Measurements from ENCODE around the gene DOK4.
"Not testable (repeated sequence)": the region's sequence is repeated elsewhere in the genome, so short reads cannot be mapped to it uniquely, and the experiment has no call there.

The DOK4 gene

DNA sequence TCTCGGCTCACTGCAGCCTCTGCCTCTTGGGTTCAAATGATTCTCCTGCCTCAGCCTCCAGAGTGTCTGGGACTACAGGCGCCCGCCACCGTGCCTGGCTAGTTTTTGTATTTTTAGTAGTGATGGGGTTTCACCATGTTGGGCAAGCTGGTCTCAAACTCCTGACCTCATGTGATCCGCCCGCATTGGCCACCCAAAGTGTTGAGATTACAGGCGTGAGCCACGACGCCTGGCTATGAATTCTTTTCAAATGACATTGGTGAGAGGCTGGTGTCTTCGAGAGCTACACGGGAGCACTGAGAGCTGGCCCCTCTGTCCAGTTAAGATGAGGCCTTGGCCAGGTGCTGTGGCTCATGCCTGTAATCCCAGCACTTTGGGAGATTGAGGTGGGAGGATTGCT, 13.6 kb upstream of the DOK4 start:
- not testable (repeated sequence) for H3K4me3 ChIP-seq (ENCODE audit: low read depth, low read length); H3K27me3 ChIP-seq (ENCODE audit: control insufficient read depth, insufficient read depth, low read length); H3K27ac ChIP-seq (ENCODE audit: low read depth, low read length); H3K9me3 ChIP-seq (ENCODE audit: control insufficient read depth, insufficient read depth, low read depth, low read length); H3K36me3 ChIP-seq (ENCODE audit: control insufficient read depth, insufficient read depth, low read length); H3K9ac ChIP-seq (ENCODE audit: low read length)
- peaks cover 17% of the 10 kb centered on the region; the same call in 1 of the 2 replicates for H3K4me1 ChIP-seq (ENCODE audit: control insufficient read depth, insufficient read depth, low read length)

DNA sequence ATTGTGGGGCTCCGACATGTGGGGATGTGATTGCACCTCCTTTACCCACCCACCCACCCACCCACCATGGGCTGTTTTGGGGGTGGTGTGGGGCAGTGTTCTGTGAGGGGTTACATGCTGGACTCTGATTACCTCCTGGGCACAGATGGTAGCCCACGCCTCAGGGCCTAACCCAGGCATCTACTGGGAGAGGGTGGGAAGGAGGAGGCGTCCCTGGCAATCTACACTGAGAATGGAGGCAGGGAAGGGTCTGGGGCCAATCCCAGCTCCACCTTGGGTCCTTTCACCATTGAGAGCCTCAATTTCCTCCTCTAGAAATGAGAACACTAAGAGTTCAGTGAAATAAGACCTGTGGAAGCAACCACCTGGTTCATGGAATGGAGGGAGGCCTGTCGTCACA, 11.7 kb upstream of the DOK4 start:
- Histone ChIP-seq H3K4me3 (ENCODE audit: low read depth, low read length) (no peak overlapping the region), H3K4me1 (ENCODE audit: control insufficient read depth, insufficient read depth, low read length) (peaks cover 9% of the 10 kb centered on the region; the same call in 1 of the 2 replicates), H3K27me3 (ENCODE audit: control insufficient read depth, insufficient read depth, low read length) (no peaks in the 10 kb centered on the region), H3K9ac (ENCODE audit: low read length) (no peak overlapping the region), H3K36me3 (ENCODE audit: control insufficient read depth, insufficient read depth, low read length) (no peaks in the 10 kb centered on the region), H3K9me3 (ENCODE audit: control insufficient read depth, insufficient read depth, low read depth, low read length) (no peaks in the 10 kb centered on the region), H3K27ac (ENCODE audit: low read depth, low read length) (no peak overlapping the region)

DNA sequence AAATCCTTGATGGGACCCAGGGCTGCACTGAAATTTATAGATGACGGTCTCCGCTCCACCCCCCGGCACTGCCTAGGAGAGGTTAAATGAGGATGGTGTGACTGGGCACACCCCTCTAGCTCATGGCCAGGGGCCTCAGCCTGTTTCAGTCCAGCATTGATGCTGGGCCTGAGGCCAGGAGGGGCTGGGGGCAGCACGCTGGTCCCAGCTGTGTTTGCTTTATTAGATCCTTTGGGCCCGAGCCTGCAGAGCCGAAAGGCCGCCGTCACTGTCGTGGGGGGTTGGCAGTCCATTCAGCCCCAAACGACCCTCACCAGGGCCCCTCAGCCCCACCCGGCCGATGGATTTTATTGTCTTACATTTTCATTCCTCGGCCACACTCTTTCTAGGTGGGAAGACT, 10.8 kb upstream of the DOK4 start:
- Histone ChIP-seq H3K27me3 (ENCODE audit: control insufficient read depth, insufficient read depth, low read length) (no peaks in the 10 kb centered on the region), H3K4me3 (ENCODE audit: low read depth, low read length) (no peak overlapping the region), H3K4me1 (ENCODE audit: control insufficient read depth, insufficient read depth, low read length) (peaks cover 9% of the 10 kb centered on the region; the same call in 1 of the 2 replicates), H3K36me3 (ENCODE audit: control insufficient read depth, insufficient read depth, low read length) (no peaks in the 10 kb centered on the region), H3K9ac (ENCODE audit: low read length) (no peak overlapping the region), H3K27ac (ENCODE audit: low read depth, low read length) (no peak overlapping the region), H3K9me3 (ENCODE audit: control insufficient read depth, insufficient read depth, low read depth, low read length) (no peaks in the 10 kb centered on the region)

DNA sequence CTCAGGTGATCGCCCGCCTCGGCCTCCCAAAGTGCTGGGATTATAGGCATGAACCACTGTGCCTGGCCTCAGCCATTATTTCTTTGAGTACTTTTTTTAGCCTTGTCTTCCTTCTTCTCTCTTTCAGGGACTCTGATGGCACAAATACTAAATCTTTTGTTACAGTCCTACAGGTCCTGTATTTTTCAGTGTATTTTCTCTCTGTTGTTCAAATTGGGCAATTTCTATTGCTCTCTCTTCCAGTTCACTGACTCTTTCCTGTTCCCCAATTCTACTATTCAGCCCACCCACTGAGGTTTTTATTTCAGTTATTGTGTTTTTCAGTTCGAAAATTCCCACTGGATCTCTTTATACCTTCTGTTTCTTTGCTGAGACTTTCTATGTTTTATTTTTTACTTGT, 7.5 kb upstream of the DOK4 start:
- Histone ChIP-seq H3K27ac (ENCODE audit: low read depth, low read length) (no peak overlapping the region), H3K4me3 (ENCODE audit: low read depth, low read length) (no peak overlapping the region), H3K36me3 (ENCODE audit: control insufficient read depth, insufficient read depth, low read length) (no peaks in the 10 kb centered on the region), H3K9ac (ENCODE audit: low read length) (no peak overlapping the region), H3K27me3 (ENCODE audit: control insufficient read depth, insufficient read depth, low read length) (no peaks in the 10 kb centered on the region), H3K9me3 (ENCODE audit: control insufficient read depth, insufficient read depth, low read depth, low read length) (peaks cover 5% of the 10 kb centered on the region; the same call in 1 of the 2 replicates), H3K4me1 (ENCODE audit: control insufficient read depth, insufficient read depth, low read length) (no peaks in the 10 kb centered on the region)

DNA sequence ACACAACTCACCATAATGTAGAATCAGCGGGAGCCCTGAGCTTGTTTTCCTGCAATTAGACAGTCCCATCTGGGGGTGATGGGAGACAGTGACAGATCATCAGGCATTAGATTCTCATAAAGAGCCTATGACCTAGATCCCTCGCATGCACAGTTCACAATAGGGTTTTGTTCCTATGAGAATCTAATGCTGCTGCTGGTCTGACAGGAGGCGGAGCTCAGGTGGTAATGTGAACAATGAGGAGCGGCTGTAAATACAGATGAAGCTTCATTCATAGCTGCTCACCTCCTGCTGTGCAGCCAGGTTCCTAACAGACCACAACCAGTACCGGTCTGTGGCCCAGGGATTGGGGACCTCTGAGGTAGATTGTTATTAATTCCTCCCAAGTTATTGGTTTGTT, 2.9 kb upstream of the DOK4 start:
- no peak overlapping the region for H3K27ac ChIP-seq (ENCODE audit: low read depth, low read length)
- peaks cover 5% of the 10 kb centered on the region; the same call in 1 of the 2 replicates for H3K9me3 ChIP-seq (ENCODE audit: control insufficient read depth, insufficient read depth, low read depth, low read length)
- H3K27me3 ChIP-seq (ENCODE audit: control insufficient read depth, insufficient read depth, low read length) = peaks cover 14% of the 10 kb centered on the region
- H3K4me3 ChIP-seq (ENCODE audit: low read depth, low read length) = no peak overlapping the region
- peaks cover 20% of the 10 kb centered on the region for H3K4me1 ChIP-seq (ENCODE audit: control insufficient read depth, insufficient read depth, low read length)
- no peak overlapping the region for H3K9ac ChIP-seq (ENCODE audit: low read length)
- H3K36me3 ChIP-seq (ENCODE audit: control insufficient read depth, insufficient read depth, low read length) = no peaks in the 10 kb centered on the region

DNA sequence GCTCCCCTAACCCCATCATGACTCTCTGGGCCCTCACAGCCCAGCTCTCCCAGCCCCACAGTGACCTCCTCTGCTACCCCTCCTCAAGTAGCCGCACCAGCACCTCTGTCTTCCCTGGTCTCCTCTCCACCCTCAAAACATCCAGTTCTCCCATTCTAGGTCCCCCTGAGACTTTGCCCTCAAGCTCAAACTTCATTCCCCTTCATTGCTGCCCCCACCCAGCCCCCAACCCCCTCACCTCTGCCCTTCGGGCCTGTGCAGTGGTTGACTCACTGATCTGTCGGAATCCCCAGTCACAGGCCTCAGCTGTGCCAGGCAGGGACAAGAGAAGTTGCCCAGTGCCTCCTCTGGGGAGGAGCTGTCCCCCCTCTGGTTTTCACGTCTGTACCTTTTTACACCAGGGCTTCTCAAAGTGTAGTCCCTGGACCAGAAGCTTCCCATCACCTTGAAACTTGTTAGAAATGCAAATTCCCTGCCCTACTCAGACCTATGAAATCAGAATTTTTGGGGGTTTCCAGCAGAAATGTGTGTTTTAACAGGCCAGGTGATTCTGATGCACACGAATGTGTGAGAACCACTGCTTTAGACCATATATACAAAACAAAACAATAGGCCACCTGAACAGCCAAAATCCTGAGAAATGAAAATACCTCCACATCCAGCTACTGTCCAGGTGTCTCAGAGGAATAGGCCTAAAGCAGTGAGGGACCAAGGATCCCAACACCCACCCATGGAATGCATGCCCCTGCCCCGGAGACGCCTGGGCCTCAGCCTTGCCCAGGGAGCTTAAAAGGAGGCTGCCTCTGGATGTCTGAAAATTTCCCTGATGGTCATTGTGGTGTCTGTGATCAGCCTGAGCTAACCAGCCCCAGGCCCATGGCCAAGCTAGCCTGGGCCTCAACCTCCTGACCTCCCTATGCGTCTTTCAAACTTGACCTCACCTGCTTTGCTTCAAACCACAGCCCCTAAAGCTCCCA, 853 bp upstream of the DOK4 start:
- Histone ChIP-seq H3K9ac (ENCODE audit: low read length) (peak overlapping the region; percentile 21), H3K27me3 (ENCODE audit: control insufficient read depth, insufficient read depth, low read length) (peaks cover 14% of the 10 kb centered on the region), H3K4me1 (ENCODE audit: control insufficient read depth, insufficient read depth, low read length) (peaks cover 25% of the 10 kb centered on the region), H3K36me3 (ENCODE audit: control insufficient read depth, insufficient read depth, low read length) (no peaks in the 10 kb centered on the region), H3K4me3 (ENCODE audit: low read depth, low read length) (peak overlapping the region; percentile 58), H3K9me3 (ENCODE audit: control insufficient read depth, insufficient read depth, low read depth, low read length) (peaks cover 5% of the 10 kb centered on the region; the same call in 1 of the 2 replicates), H3K27ac (ENCODE audit: low read depth, low read length) (no peak overlapping the region)

DNA sequence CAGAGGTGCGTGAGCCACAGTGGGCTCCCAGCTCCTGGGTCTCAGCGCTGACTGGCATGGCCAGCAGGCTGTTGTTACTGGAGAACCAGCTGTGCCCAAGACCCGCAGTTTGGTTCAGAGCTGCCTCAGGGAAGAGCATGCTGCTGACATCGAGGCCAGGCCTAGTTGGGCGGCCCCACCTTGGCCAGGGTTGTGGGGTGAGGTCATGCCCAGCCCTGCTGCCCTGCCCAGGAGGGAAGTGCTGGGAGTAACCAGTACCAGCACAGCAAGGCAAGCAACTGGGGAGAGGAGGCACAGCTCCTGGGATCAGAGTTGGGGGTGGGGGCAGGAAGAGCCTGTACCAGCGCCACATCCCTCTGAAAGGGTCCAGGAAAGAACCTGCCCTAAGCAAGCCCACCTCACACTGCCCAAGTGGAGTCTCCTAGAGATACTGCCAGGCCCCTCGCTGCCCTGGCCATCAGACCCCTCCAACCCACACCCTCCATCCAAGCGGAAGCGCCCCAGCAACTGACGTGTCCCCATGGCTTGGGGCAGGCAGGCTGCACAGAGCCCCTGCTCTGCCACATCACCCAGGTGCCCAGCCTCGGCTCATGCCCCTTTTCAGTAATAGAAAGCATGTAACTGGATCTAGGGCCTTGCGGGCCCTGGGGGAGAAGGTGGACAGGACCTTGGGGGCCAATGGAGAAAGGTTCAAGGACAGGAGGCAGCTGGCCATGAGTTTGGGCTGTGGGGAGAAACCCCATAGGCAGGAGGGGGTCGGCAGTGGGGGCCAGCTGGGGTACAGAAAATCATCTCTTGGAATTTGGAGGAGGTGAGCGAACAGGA, 990 bp downstream of the DOK4 start:
- no peak overlapping the region; the same call in 1 of the 2 replicates for H3K27ac ChIP-seq (ENCODE audit: low read depth, low read length)
- no peaks in the 10 kb centered on the region for H3K36me3 ChIP-seq (ENCODE audit: control insufficient read depth, insufficient read depth, low read length)
- H3K9ac ChIP-seq (ENCODE audit: low read length) = peak overlapping the region; percentile 88
- peaks cover 14% of the 10 kb centered on the region for H3K27me3 ChIP-seq (ENCODE audit: control insufficient read depth, insufficient read depth, low read length)
- H3K4me3 ChIP-seq (ENCODE audit: low read depth, low read length) = peak overlapping the region; percentile 72
- peaks cover 5% of the 10 kb centered on the region; the same call in 1 of the 2 replicates for H3K9me3 ChIP-seq (ENCODE audit: control insufficient read depth, insufficient read depth, low read depth, low read length)
- H3K4me1 ChIP-seq (ENCODE audit: control insufficient read depth, insufficient read depth, low read length) = peaks cover 29% of the 10 kb centered on the region

DNA sequence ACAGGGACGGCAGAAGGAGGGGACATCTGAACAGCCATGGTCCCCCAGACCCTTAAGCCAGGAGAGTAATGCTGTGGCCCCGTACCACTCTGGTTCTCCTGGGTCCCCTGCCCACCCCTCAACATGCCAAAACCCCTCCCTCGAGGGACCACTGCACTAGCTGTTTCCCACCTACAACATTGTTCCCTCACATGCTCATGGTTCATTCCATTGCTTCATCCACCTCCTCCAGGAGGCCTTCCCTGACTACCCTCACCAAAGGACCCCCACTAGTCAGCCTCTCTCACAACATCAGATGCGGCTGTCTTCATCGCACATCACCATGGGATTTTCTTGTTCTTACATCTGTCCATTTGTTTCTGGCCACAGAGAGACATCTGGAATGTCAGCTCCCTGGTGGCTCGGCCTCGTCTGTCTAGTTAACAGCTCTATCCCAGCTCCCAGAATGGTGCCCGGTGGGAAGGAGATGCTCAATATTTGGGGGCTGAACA, 1.7 kb downstream of the DOK4 start:
- peak overlapping the region; percentile 72; the same call in 1 of the 2 replicates for H3K4me3 ChIP-seq (ENCODE audit: low read depth, low read length)

DNA sequence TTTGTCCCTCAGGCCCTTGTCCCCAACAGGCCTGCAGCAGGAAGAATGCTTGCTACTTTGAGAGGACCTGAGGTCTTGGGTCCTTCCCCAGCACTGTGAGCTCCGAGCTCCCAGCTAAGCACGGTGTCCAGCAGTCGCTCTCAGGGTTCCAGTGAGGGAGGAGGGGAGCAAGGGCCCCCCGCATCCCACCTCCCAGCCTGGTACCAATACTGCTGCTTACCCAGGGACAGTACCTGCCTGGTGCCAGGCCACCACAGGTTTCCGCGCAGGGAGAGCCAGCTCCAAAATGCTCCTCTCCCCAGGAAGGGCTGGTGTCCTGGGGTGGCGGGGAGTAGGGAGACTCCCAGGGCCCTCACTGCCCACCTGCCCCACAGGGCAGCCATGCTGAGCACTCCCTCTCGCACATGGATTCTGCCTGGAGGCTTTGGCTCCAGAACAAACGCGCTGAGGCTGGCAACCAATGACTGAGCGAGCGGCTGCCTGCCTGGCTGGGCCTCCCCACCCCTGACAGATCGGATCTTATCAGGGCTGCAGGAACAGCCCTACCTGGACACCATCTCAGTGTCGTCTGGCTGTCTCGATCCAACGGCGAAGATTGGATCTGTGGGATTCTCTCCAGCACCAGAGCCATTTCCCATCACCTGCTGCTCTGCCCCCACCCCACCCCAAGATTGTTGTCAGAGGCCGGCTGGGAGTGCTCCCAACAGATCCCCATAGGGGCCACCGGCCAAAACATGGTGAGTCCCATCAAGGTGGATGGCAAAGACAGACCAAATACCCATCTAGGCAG, 2.4 kb downstream of the DOK4 start:
- H3K4me1 ChIP-seq (ENCODE audit: control insufficient read depth, insufficient read depth, low read length) = peaks cover 39% of the 10 kb centered on the region
- H3K4me3 ChIP-seq (ENCODE audit: low read depth, low read length) = peak overlapping the region; percentile 72; the same call in 1 of the 2 replicates
- peak overlapping the region; percentile 88 for H3K9ac ChIP-seq (ENCODE audit: low read length)
- no peaks in the 10 kb centered on the region for H3K9me3 ChIP-seq (ENCODE audit: control insufficient read depth, insufficient read depth, low read depth, low read length)
- H3K27me3 ChIP-seq (ENCODE audit: control insufficient read depth, insufficient read depth, low read length) = peaks cover 18% of the 10 kb centered on the region
- no peaks in the 10 kb centered on the region; the same call in 1 of the 2 replicates for H3K36me3 ChIP-seq (ENCODE audit: control insufficient read depth, insufficient read depth, low read length)
- H3K27ac ChIP-seq (ENCODE audit: low read depth, low read length) = no peak overlapping the region

More for the DNA sequence above, 1.7 kb downstream of the DOK4 start:
- H3K9me3 ChIP-seq (ENCODE audit: control insufficient read depth, insufficient read depth, low read depth, low read length) = peaks cover 5% of the 10 kb centered on the region; the same call in 1 of the 2 replicates
- no peak overlapping the region; the same call in 1 of the 2 replicates for H3K27ac ChIP-seq (ENCODE audit: low read depth, low read length)
- no peaks in the 10 kb centered on the region for H3K36me3 ChIP-seq (ENCODE audit: control insufficient read depth, insufficient read depth, low read length)
- peaks cover 33% of the 10 kb centered on the region for H3K4me1 ChIP-seq (ENCODE audit: control insufficient read depth, insufficient read depth, low read length)
- peak overlapping the region; percentile 88 for H3K9ac ChIP-seq (ENCODE audit: low read length)
- peaks cover 14% of the 10 kb centered on the region for H3K27me3 ChIP-seq (ENCODE audit: control insufficient read depth, insufficient read depth, low read length)
